ENCODE measurements around the gene LRRC17. TPM values are rescaled to one million over a fixed set of nuclear protein-coding genes. Genes with fewer than 3 reads are reported as not detected.
A peak's percentile ranks its signal among the peaks of the same experiment; 100 is the strongest.

Gene LRRC17
- total and polyA plus RNA-seq, 9 of the 15 experiments (the other 6 are each of a cell fraction or from before 2014, with no cell fraction given) = 0.03 to 0.18 (median 0.12) TPM; not detected in 5

DNA sequence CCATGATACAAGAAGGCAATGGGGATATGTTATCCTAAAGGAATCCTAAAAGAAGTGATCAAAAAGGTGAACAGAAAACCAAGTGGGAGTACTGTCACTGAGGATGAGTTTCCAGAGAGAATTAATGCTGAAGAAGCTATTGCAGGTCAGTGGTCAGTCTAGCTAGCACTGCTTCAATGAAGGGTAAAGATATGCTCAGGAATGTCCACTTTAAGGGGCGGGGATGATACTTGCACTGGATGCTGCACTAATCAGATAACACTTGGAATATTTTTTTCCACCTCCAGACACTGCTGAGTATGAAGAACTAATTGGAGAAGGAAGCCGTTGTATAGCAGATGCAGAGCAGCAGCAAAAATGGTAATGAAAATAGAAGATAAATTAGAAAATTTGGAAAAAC lies 75.3 kb downstream of the LRRC17 start (continued):
- TF ChIP-seq, protein P1, sequence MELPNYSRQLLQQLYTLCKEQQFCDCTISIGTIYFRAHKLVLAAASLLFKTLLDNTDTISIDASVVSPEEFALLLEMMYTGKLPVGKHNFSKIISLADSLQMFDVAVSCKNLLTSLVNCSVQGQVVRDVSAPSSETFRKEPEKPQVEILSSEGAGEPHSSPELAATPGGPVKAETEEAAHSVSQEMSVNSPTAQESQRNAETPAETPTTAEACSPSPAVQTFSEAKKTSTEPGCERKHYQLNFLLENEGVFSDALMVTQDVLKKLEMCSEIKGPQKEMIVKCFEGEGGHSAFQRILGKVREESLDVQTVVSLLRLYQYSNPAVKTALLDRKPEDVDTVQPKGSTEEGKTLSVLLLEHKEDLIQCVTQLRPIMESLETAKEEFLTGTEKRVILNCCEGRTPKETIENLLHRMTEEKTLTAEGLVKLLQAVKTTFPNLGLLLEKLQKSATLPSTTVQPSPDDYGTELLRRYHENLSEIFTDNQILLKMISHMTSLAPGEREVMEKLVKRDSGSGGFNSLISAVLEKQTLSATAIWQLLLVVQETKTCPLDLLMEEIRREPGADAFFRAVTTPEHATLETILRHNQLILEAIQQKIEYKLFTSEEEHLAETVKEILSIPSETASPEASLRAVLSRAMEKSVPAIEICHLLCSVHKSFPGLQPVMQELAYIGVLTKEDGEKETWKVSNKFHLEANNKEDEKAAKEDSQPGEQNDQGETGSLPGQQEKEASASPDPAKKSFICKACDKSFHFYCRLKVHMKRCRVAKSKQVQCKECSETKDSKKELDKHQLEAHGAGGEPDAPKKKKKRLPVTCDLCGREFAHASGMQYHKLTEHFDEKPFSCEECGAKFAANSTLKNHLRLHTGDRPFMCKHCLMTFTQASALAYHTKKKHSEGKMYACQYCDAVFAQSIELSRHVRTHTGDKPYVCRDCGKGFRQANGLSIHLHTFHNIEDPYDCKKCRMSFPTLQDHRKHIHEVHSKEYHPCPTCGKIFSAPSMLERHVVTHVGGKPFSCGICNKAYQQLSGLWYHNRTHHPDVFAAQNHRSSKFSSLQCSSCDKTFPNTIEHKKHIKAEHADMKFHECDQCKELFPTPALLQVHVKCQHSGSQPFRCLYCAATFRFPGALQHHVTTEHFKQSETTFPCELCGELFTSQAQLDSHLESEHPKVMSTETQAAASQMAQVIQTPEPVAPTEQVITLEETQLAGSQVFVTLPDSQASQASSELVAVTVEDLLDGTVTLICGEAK (IDR thresholded peaks at IDR 0.05) = no peak
- TF ChIP-seq, protein P1 (CRISPR knock-in tag; IDR thresholded peaks at IDR 0.05) = no peak
- TF ChIP-seq, protein P2, sequence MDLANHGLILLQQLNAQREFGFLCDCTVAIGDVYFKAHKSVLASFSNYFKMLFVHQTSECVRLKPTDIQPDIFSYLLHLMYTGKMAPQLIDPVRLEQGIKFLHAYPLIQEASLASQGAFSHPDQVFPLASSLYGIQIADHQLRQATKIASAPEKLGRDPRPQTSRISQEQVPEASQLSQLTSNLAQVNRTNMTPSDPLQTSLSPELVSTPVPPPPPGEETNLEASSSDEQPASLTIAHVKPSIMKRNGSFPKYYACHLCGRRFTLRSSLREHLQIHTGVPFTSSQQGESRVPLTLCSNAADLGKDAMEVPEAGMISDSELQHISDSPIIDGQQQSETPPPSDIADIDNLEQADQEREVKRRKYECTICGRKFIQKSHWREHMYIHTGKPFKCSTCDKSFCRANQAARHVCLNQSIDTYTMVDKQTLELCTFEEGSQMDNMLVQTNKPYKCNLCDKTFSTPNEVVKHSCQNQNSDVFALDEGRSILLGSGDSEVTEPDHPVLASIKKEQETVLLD (IDR thresholded peaks at IDR 0.05) = no peak
- TF ChIP-seq PCBP1 (IDR thresholded peaks at IDR 0.05; ENCODE audit: low read depth, low read length, poor library complexity, severe bottlenecking) (no peak), CREBBP (IDR thresholded peaks at IDR 0.05; ENCODE audit: low read depth, low read length) (no peak), SNIP1 (IDR thresholded peaks at IDR 0.05; ENCODE audit: low read depth) (no peak), CHD2 (IDR thresholded peaks at IDR 0.05; ENCODE audit: low read depth, low read length) (no peak), POLR2G (IDR thresholded peaks at IDR 0.05; ENCODE audit: low read depth, low read length) (no peak), ZFPM2 (CRISPR knock-in tag; IDR thresholded peaks at IDR 0.05) (no peak), SMARCA5 (IDR thresholded peaks at IDR 0.05) (no peak), FOS (IDR thresholded peaks at IDR 0.05; ENCODE audit: extremely low read depth, insufficient read length) (no peak), TEAD4 (IDR thresholded peaks at IDR 0.05; ENCODE audit: low read length) (peak; percentile 62; the same call in 1 of the 2 replicates), TEAD4 (CRISPR knock-in tag; IDR thresholded peaks at IDR 0.05; ENCODE audit: borderline replicate concordance) (no peak), SREBF2 (CRISPR knock-in tag; IDR thresholded peaks at IDR 0.05) (no peak)
- TF ChIP-seq, protein P3, sequence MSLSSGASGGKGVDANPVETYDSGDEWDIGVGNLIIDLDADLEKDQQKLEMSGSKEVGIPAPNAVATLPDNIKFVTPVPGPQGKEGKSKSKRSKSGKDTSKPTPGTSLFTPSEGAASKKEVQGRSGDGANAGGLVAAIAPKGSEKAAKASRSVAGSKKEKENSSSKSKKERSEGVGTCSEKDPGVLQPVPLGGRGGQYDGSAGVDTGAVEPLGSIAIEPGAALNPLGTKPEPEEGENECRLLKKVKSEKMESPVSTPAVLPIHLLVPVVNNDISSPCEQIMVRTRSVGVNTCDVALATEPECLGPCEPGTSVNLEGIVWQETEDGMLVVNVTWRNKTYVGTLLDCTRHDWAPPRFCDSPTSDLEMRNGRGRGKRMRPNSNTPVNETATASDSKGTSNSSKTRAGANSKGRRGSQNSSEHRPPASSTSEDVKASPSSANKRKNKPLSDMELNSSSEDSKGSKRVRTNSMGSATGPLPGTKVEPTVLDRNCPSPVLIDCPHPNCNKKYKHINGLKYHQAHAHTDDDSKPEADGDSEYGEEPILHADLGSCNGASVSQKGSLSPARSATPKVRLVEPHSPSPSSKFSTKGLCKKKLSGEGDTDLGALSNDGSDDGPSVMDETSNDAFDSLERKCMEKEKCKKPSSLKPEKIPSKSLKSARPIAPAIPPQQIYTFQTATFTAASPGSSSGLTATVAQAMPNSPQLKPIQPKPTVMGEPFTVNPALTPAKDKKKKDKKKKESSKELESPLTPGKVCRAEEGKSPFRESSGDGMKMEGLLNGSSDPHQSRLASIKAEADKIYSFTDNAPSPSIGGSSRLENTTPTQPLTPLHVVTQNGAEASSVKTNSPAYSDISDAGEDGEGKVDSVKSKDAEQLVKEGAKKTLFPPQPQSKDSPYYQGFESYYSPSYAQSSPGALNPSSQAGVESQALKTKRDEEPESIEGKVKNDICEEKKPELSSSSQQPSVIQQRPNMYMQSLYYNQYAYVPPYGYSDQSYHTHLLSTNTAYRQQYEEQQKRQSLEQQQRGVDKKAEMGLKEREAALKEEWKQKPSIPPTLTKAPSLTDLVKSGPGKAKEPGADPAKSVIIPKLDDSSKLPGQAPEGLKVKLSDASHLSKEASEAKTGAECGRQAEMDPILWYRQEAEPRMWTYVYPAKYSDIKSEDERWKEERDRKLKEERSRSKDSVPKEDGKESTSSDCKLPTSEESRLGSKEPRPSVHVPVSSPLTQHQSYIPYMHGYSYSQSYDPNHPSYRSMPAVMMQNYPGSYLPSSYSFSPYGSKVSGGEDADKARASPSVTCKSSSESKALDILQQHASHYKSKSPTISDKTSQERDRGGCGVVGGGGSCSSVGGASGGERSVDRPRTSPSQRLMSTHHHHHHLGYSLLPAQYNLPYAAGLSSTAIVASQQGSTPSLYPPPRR (CRISPR knock-in tag; IDR thresholded peaks at IDR 0.05; ENCODE audit: borderline replicate concordance) = no peak
